Panc1 (cell line): ENCODE results near the gene OVOL2. TPM values are rescaled to one million over a fixed set of nuclear protein-coding genes. Genes with fewer than 3 reads are reported as not detected.

ENCODE experiments used
- ATAC-seq: fragments of 200-7000 bp; cut with Tn5 transposase; 2 replicates; pipeline ENCODE4 v1.9.1; 2020; ENCODE audit warnings: mild to moderate bottlenecking, moderate library complexity
- BruUV-seq: library from RNA; stranded (reverse); fragments of 400-500 nt; replicated peaks from 2 replicates; lab custom pipeline; 2021; lab: Mats Ljungman, UMichigan
- CTCF ChIA-PET: fragments of 300-600 bp; sonication (Branson Sonifier 250); formaldehyde crosslinking; loops from one replicate; lab custom pipeline; 2022; ENCODE audit warnings: antibody characterized with exemption; lab: Charles Lee
- POLR2A ChIA-PET: fragments of 300-600 bp; sonication (Branson Sonifier 250); formaldehyde crosslinking; loops from one replicate; lab custom pipeline; 2022; ENCODE audit warnings: antibody characterized with exemption; lab: Charles Lee
- DNase-seq: peaks from one replicate; pipeline ENCODE4 v3.0.0-alpha.2; 2010; ENCODE audit warnings: low read depth, low spot score
- H3K27ac ChIP-seq: 2 replicates; pipeline ENCODE4 v1.5.1; 2011; ENCODE audit warnings: mild to moderate bottlenecking, low read length, inconsistent platforms
- H3K27me3 ChIP-seq: fragments of 200-500 bp; sonication (Bioruptor generic); 2 replicates; pipeline ENCODE4 v1.6.0; 2014; ENCODE audit warnings: low read length, inconsistent platforms; ENCODE audit not compliant: control insufficient read depth, insufficient read depth
- H3K36me3 ChIP-seq: fragments of 200-500 bp; sonication (Bioruptor generic); 2 replicates; pipeline ENCODE4 v1.5.1; 2014; ENCODE audit warnings: inconsistent platforms, mild to moderate bottlenecking, low read length, moderate library complexity; ENCODE audit not compliant: control insufficient read depth, insufficient read depth
- H3K4me1 ChIP-seq: 2 replicates; pipeline ENCODE4 v1.5.1; 2011; ENCODE audit warnings: inconsistent platforms, mild to moderate bottlenecking, low read length, moderate library complexity; ENCODE audit not compliant: control insufficient read depth, insufficient read depth
- H3K4me3 ChIP-seq, 2 experiments: 2 replicates each; pipeline ENCODE4 v1.5.1; 2011 to 2012; ENCODE audit warnings: low read depth in 2 of 2, low read length in 2 of 2, mild to moderate bottlenecking in 2 of 2, inconsistent platforms in 1 of 2, moderate library complexity in 1 of 2
- H3K9me3 ChIP-seq: fragments of 200-500 bp; sonication (Bioruptor generic); 2 replicates; pipeline ENCODE4 v1.5.1; 2014; ENCODE audit warnings: low read depth, mild to moderate bottlenecking, inconsistent platforms, low read length, moderate library complexity; ENCODE audit not compliant: control insufficient read depth, insufficient read depth
- POLR2AphosphoS5 ChIP-seq: IDR thresholded peaks from 2 replicates; pipeline ENCODE4 v1.6.1; 2012; ENCODE audit warnings: mild to moderate bottlenecking, low read depth, low read length, moderate library complexity
- SIN3A ChIP-seq: IDR thresholded peaks from 2 replicates; pipeline ENCODE4 v1.6.1; 2012; ENCODE audit warnings: low read depth, mild to moderate bottlenecking, low read length, moderate library complexity, borderline replicate concordance; ENCODE audit not compliant: insufficient read depth
- TCF7L2 ChIP-seq: IDR thresholded peaks from 2 replicates; pipeline ENCODE4 v1.6.1; 2011; ENCODE audit warnings: mild to moderate bottlenecking, low read depth, low read length, inconsistent platforms
- in situ Hi-C: cut with HindIII; loops from 2 replicates; pipeline ENCODE4 v1.10.0; 2016; ENCODE audit warnings: low sequenced_read_pairs, low pct_unique_long_range_greater_than_20kb
- intact Hi-C: fragments of 100-400 bp; cut with micrococcal nuclease; formaldehyde crosslinking; loops from one replicate; pipeline ENCODE4 v1.10.0; 2022; ENCODE audit not compliant: unreplicated experiment
- total RNA-seq: library from RNA; stranded (reverse); gene quantifications from one replicate; pipeline ENCODE4 v1.2.1, GENCODE V29; 2021; ENCODE audit not compliant: unreplicated experiment
- TF ChIP-seq, protein P1 (sequence below): fragments of 450-650 bp; IDR thresholded peaks from 2 replicates; pipeline ENCODE4 v1.5.1; 2017; ENCODE audit warnings: mild to moderate bottlenecking
- TF ChIP-seq, protein P2 (sequence below), 2 experiments: IDR thresholded peaks; 2 replicates each; pipeline ENCODE4 v1.6.1; 2011 to 2012; ENCODE audit warnings: low read depth in 2 of 2, control low read depth in 1 of 2, low read length in 1 of 2, mild to moderate bottlenecking in 1 of 2, moderate library complexity in 1 of 2; ENCODE audit not compliant: insufficient read depth in 1 of 2

The OVOL2 gene
- total RNA-seq, 1 experiment from 2014 or later = 0.77 TPM

DNA sequence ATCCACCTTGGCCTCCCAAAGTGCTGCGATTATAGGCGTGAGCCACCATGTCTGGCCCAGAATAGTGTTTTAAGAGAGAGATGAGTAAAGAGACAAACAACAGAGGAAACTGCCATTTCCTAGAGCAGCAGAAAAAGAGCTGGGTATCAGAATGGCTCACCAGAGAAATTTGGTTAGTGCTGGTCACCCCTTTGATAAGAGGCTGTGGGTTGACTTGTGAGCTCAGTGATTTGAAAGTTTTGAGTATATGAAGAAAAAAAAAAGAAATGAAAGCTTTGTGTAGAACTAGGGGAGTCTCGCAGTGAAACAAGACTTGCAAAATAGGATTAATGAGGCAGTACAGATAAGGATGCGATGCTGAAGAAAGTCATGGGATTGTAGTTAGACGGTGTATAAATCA is 59.3 kb downstream of the OVOL2 start:
- H3K4me1 ChIP-seq = no peaks in the 10 kb centered on the region; the same call in 1 of the 2 replicates
- H3K9me3 ChIP-seq = no peaks in the 10 kb centered on the region
- ChIA-PET CTCF (no interaction called here), POLR2A (interaction anchor here (0.6 kb wide), 1 partner anchor 32 kb away, joined by 17 read pairs; no protein-coding TSS in a partner anchor)
- H3K36me3 ChIP-seq = no peaks in the 10 kb centered on the region
- no peak for TF ChIP-seq SIN3A
- no peak for TF ChIP-seq POLR2AphosphoS5
- TF ChIP-seq, protein P1, sequence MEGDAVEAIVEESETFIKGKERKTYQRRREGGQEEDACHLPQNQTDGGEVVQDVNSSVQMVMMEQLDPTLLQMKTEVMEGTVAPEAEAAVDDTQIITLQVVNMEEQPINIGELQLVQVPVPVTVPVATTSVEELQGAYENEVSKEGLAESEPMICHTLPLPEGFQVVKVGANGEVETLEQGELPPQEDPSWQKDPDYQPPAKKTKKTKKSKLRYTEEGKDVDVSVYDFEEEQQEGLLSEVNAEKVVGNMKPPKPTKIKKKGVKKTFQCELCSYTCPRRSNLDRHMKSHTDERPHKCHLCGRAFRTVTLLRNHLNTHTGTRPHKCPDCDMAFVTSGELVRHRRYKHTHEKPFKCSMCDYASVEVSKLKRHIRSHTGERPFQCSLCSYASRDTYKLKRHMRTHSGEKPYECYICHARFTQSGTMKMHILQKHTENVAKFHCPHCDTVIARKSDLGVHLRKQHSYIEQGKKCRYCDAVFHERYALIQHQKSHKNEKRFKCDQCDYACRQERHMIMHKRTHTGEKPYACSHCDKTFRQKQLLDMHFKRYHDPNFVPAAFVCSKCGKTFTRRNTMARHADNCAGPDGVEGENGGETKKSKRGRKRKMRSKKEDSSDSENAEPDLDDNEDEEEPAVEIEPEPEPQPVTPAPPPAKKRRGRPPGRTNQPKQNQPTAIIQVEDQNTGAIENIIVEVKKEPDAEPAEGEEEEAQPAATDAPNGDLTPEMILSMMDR = no peak
- TF ChIP-seq, protein P2, sequence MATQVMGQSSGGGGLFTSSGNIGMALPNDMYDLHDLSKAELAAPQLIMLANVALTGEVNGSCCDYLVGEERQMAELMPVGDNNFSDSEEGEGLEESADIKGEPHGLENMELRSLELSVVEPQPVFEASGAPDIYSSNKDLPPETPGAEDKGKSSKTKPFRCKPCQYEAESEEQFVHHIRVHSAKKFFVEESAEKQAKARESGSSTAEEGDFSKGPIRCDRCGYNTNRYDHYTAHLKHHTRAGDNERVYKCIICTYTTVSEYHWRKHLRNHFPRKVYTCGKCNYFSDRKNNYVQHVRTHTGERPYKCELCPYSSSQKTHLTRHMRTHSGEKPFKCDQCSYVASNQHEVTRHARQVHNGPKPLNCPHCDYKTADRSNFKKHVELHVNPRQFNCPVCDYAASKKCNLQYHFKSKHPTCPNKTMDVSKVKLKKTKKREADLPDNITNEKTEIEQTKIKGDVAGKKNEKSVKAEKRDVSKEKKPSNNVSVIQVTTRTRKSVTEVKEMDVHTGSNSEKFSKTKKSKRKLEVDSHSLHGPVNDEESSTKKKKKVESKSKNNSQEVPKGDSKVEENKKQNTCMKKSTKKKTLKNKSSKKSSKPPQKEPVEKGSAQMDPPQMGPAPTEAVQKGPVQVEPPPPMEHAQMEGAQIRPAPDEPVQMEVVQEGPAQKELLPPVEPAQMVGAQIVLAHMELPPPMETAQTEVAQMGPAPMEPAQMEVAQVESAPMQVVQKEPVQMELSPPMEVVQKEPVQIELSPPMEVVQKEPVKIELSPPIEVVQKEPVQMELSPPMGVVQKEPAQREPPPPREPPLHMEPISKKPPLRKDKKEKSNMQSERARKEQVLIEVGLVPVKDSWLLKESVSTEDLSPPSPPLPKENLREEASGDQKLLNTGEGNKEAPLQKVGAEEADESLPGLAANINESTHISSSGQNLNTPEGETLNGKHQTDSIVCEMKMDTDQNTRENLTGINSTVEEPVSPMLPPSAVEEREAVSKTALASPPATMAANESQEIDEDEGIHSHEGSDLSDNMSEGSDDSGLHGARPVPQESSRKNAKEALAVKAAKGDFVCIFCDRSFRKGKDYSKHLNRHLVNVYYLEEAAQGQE (IDR thresholded peaks at IDR 0.05; ENCODE audit: insufficient read depth in 1 of 2, low read depth in 2 of 2, low read length in 1 of 2) = no peak
- ATAC-seq (no peak), DNase-seq (no peak)
- H3K4me3 ChIP-seq = no peak overlapping the region
- in situ Hi-C loops (no loop called here), intact Hi-C loops (loop anchor here (10.0 kb wide), 1 partner anchor 494 kb away; no protein-coding TSS in a partner anchor)
- no peaks in the 10 kb centered on the region for H3K27me3 ChIP-seq
- no peak overlapping the region for H3K27ac ChIP-seq
- no TSS peak for BruUV-seq

DNA sequence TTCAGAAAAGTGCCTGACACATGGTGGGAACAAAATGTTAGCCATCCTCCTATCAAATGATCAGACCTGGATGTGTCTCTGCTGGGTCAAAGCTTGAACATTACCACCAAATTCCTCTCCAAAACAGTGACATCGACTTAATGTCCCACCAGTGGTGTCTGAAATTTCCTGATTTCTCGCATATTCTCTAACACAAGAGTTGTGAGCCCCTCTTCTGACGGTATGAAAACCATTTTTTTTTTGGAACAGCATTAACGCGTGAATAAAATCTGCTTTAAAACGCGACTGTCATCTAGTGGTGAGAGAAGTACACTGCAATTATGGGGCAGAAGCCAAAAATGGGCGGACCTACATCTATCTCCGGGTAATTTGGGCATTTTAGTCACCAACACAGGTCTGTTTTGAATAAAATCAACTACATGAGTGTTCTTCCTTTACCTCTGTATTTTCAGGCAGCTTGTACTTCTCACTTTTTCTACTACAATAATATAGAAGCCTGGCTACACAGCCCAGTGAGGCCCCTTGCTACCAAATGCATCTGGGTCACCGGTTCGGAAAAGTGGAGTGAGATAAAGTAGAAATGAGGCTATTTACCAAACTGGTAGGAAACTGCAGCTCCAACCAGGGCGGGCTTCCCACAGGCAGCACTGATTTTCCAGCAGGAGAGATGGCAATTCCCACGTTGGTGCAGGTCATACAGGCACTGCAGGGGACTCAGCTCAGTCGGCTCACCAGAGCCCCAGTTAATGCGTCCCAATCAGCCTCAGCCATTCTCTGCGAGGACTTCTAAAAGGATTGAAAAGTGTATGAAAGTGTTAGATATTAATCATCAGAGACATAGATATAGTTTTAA is 61.5 kb downstream of the OVOL2 start:
- H3K27ac ChIP-seq = no peak overlapping the region
- no peaks in the 10 kb centered on the region for H3K36me3 ChIP-seq
- no peaks in the 10 kb centered on the region for H3K27me3 ChIP-seq
- BruUV-seq = no TSS peak
- DNase-seq (no peak), ATAC-seq (peak; percentile 80)
- intact Hi-C loops = loop anchor here (10.0 kb wide), 1 partner anchor 491 kb away; no protein-coding TSS in a partner anchor
- no peaks in the 10 kb centered on the region for H3K9me3 ChIP-seq
- in situ Hi-C loops = no loop called here
- POLR2A ChIA-PET = no interaction called here
- TF ChIP-seq, protein P2 (IDR thresholded peaks at IDR 0.05; ENCODE audit: insufficient read depth in 1 of 2, low read depth in 2 of 2, low read length in 1 of 2) = no peak
- TF ChIP-seq POLR2AphosphoS5 = no peak
- TF ChIP-seq TCF7L2 = no peak
- no peak for TF ChIP-seq SIN3A
- TF ChIP-seq, protein P1 = peak; percentile 98
- peak overlapping the region in 1 of 2 experiments; percentile 31; a peak in 2 of 4 replicates for H3K4me3 ChIP-seq
- CTCF ChIA-PET = interaction anchor here (0.7 kb wide), 2 partner anchors 33 to 38 kb away, joined by 3 read pairs; no protein-coding TSS in a partner anchor
- no peaks in the 10 kb centered on the region; the same call in 1 of the 2 replicates for H3K4me1 ChIP-seq
